Spleen (tissue), 11 donors: Measurements from ENCODE around the gene PYCR2. TPM values are rescaled to one million over a fixed set of nuclear protein-coding genes. Genes with fewer than 3 reads are reported as not detected.

ENCODE experiments used
- DNase-seq: peaks from one replicate; pipeline ENCODE4 v3.0.0-alpha.2; 2020
- H3K27ac ChIP-seq, 8 donors: fragments of 200-600 bp; sonication (generic) in 7 of 8; 1 replicate in 4 of 8; 2 replicates in 4 of 8; pipeline versions ENCODE4 v1.5.0 to v1.8.0; 2016 to 2021; ENCODE audit warnings: inconsistent platforms in 4 of 8, mild to moderate bottlenecking in 4 of 8, moderate library complexity in 1 of 8
- H3K27me3 ChIP-seq, 7 donors: fragments of 200-600 bp; sonication (generic) in 6 of 7; replicated peaks in 1 of 7; 1 replicate in 4 of 7; 2 replicates in 3 of 7; pipeline versions ENCODE4 v1.5.0 to v1.8.0; 2016 to 2021; ENCODE audit warnings: inconsistent platforms in 3 of 7, mild to moderate bottlenecking in 1 of 7
- H3K36me3 ChIP-seq, 6 donors: fragments of 200-600 bp; sonication (generic) in 5 of 6; 1 replicate in 4 of 6; 2 replicates in 2 of 6; pipeline versions ENCODE4 v1.5.0 to v1.8.0; 2016 to 2021; ENCODE audit warnings: inconsistent platforms in 2 of 6
- H3K4me1 ChIP-seq, 6 donors: fragments of 200-600 bp; sonication (generic) in 5 of 6; 1 replicate in 3 of 6; 2 replicates in 3 of 6; pipeline versions ENCODE4 v1.5.0 to v1.8.0; 2016 to 2021; ENCODE audit warnings: inconsistent platforms in 3 of 6
- H3K4me3 ChIP-seq, 8 donors: fragments of 200-600 bp; sonication (generic) in 7 of 8; 1 replicate in 4 of 8; 2 replicates in 4 of 8; pipeline versions ENCODE4 v1.5.0 to v1.8.0; 2016 to 2021; ENCODE audit warnings: inconsistent platforms in 4 of 8, mild to moderate bottlenecking in 4 of 8, moderate library complexity in 2 of 8
- H3K9me3 ChIP-seq, 8 donors: fragments of 200-600 bp; sonication (generic) in 7 of 8; 1 replicate in 4 of 8; 2 replicates in 4 of 8; pipeline versions ENCODE4 v1.5.0 to v1.8.0; 2016 to 2021; ENCODE audit warnings: inconsistent platforms in 4 of 8
- CTCF ChIP-seq, 11 experiments: fragments of 200-600 bp in 7 of 11; fragments of 450-650 bp in 4 of 11; sonication (generic) in 4 of 11; IDR thresholded peaks in 8 of 11; conservative IDR thresholded peaks in 3 of 11; 1 replicate in 7 of 11; 2 replicates in 4 of 11; pipeline versions ENCODE4 v1.4.0 to v1.8.0; 2016 to 2021; ENCODE audit warnings: antibody characterized with exemption in 11 of 11, inconsistent platforms in 4 of 11, mild to moderate bottlenecking in 1 of 11
- POLR2A ChIP-seq, 3 donors: fragments of 450-650 bp; IDR thresholded peaks; one replicate each; pipeline ENCODE4 v1.5.1; 2017; ENCODE audit warnings: antibody characterized with exemption in 3 of 3, mild to moderate bottlenecking in 1 of 3
- POLR2AphosphoS5 ChIP-seq, 3 donors: sonication (generic); formaldehyde crosslinking; IDR thresholded peaks; one replicate each; pipeline ENCODE4 v1.5.1; 2017; ENCODE audit warnings: antibody characterized with exemption in 3 of 3
- WGBS, 5 donors: extraction: QIAGEN DNeasy Blood & Tissue Kit in 3 of 5; methylation state at CpG; one replicate each; pipeline versions ENCODE4 v1.1.5 to v1.1.7; 2013 to 2018; 5-methylcytosine and 5-hydroxymethylcytosine counted together
- intact Hi-C: fragments of 100-400 bp; cut with DNase I; formaldehyde crosslinking; loops from one replicate; pipeline ENCODE4 v1.15.0; 2023; ENCODE audit warnings: low total_unique reads
- polyA plus RNA-seq, 3 donors: library from polyadenylated mRNA; stranded (reverse); fragments of 200-250 nt; gene quantifications; one replicate each; pipeline ENCODE4 v1.2.1, GENCODE V29; 2013
- total RNA-seq, 7 donors: library from RNA; depleted of rRNA in 3 of 7; stranded (reverse); fragments of >200 nt in 3 of 7; fragmentation: NEBNext Ultra II Directional in 4 of 7; extraction: Animal tissue kit (Norgen Biotek cat#: 25700) in 4 of 7; gene quantifications; one replicate each; pipeline versions ENCODE4 v1.1.0 to v1.2.1, GENCODE V29; 2016 to 2021
- donor health status: healthy with polysubstance abuse.
- donor health status: DM: no; HTN: no; CAD: no; lungs with moderate emphysema.
- donor health status: DM: no; HTN: no; CAD: no.
- donor health status: Bipolar disorder and iron deficiency.
- donor health status: healthy.
- donor health status: DM: no; HTN: no; CAD: no.
- donor health status: DM: yes; HTN: yes; CAD: no.

The PYCR2 gene
- total and polyA plus RNA-seq, 10 donors: 50.0 to 80.4 (median 68.2) TPM

DNA sequence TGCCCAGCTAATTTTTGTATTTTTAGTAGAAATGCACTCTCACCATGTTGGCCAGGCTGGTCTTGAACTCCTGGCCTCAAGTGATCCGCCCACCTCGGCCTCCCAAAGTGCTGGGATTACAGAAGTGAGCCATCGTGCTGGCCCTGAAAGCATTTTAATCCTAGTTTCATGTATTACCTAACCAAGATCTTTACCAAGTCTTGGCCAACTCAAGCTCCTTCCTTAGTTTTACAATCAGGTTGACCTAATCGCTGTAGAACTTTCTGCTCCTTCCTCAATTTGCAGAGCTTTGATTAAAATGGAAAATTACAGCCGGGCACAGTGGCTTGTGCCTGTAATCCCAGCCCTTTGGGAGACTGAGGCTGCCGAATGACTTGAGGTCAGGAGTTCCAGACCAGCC is 38.7 kb downstream of the PYCR2 start:
- no peak for DNase-seq
- Histone ChIP-seq H3K9me3 (no peaks in the 10 kb centered on the region), H3K27ac (peak overlapping the region in 2 of 8 donors; percentile 21 to 63), H3K27me3 (peaks cover 0 to 6% (median 0%) of the 10 kb centered on the region in 7 donors), H3K4me1 (peaks cover 9 to 49% (median 21%) of the 10 kb centered on the region in 6 donors), H3K36me3 (no peaks in the 10 kb centered on the region), H3K4me3 (no peak overlapping the region)
- 58 to 88% (median 69%) methylated on average over 6 of the region's 6 CpGs for WGBS, 5 donors
- TF ChIP-seq POLR2AphosphoS5 (IDR thresholded peaks at IDR 0.05) (no peak), CTCF (IDR thresholded peaks at IDR 0.05 in 8 of 11, conservative IDR thresholded peaks at IDR 0.05 in 3 of 11) (no peak)
- intact Hi-C loops: no loop called here

DNA sequence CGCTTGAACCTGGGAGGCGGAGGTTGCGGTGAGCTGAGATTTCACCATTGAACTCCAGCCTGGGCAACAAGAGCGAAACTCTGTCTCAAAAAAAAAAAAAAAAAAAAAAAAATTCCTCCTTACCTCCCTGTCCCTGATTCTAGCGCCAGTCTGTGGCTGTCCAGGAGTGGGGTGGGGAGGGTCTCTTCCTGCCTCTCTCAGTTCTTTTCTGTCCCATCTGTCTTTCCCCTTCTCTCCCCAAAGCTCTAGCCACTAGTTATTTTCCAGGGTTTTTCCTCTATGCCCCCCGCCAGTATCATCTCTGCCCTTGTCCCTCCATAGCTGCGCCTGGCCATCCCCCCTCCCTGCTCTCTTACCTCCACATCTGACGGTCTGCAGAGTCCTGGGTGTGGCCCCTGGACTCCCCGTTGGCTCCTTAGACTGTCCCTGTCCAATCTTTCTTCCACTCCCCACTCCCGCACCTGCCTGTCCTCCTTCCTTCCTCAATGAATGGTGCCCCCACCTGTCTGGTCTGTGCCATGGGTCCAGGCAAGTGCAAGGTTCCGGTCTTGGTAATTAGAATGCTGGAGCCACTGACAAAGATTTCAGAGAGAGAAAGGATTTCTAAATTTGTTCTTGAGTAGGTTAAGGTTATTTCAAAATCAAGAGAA is 40.3 kb downstream of the PYCR2 start:
- TF ChIP-seq POLR2A (IDR thresholded peaks at IDR 0.05) (no peak), POLR2AphosphoS5 (IDR thresholded peaks at IDR 0.05) (no peak), CTCF (IDR thresholded peaks at IDR 0.05 in 8 of 11, conservative IDR thresholded peaks at IDR 0.05 in 3 of 11) (no peak)
- H3K36me3 ChIP-seq: peaks cover 0 to 7% (median 0%) of the 10 kb centered on the region in 6 donors
- intact Hi-C loops: no loop called here
- H3K4me1 ChIP-seq: peaks cover 24 to 65% (median 36%) of the 10 kb centered on the region in 6 donors
- H3K9me3 ChIP-seq: no peaks in the 10 kb centered on the region
- H3K27me3 ChIP-seq: peaks cover 0 to 6% (median 0%) of the 10 kb centered on the region in 7 donors
- H3K27ac ChIP-seq: peak overlapping the region in 3 of 8 donors; percentile 90 to 96 (median 92)
- H3K4me3 ChIP-seq: peak overlapping the region in 3 of 8 donors; percentile 86 to 98 (median 93)
- WGBS, 5 donors: 76 to 88% (median 83%) methylated on average over 10 to 11 of the region's 11 CpGs
- DNase-seq: no peak

- H3K36me3 ChIP-seq: peaks cover 0 to 11% (median under 1%) of the 10 kb centered on the region in 6 donors
- DNase-seq: peak; percentile 90
- peak overlapping the region; percentile 84 to 98 (median 92) for H3K4me3 ChIP-seq
- no peak for TF ChIP-seq CTCF (IDR thresholded peaks at IDR 0.05 in 8 of 11, conservative IDR thresholded peaks at IDR 0.05 in 3 of 11)
- no peak for TF ChIP-seq POLR2A (IDR thresholded peaks at IDR 0.05)
- no peak for TF ChIP-seq POLR2AphosphoS5 (IDR thresholded peaks at IDR 0.05)
- peaks cover 26 to 73% (median 43%) of the 10 kb centered on the region in 6 donors for H3K4me1 ChIP-seq
- intact Hi-C loops: no loop called here
- H3K27ac ChIP-seq: peak overlapping the region; percentile 85 to 96 (median 90)
- H3K9me3 ChIP-seq: no peaks in the 10 kb centered on the region
- H3K27me3 ChIP-seq: peaks cover 0 to 6% (median 0%) of the 10 kb centered on the region in 7 donors
- 5 to 13% (median 7%) methylated on average over 37 to 63 of the region's 63 CpGs for WGBS, 5 donors
Observed at GRCh38 chr1:225882694-225883615, 41.1 kb downstream of the PYCR2 start.
